ENCODE data around the gene SLC38A7.

The SLC38A7 gene

DNA sequence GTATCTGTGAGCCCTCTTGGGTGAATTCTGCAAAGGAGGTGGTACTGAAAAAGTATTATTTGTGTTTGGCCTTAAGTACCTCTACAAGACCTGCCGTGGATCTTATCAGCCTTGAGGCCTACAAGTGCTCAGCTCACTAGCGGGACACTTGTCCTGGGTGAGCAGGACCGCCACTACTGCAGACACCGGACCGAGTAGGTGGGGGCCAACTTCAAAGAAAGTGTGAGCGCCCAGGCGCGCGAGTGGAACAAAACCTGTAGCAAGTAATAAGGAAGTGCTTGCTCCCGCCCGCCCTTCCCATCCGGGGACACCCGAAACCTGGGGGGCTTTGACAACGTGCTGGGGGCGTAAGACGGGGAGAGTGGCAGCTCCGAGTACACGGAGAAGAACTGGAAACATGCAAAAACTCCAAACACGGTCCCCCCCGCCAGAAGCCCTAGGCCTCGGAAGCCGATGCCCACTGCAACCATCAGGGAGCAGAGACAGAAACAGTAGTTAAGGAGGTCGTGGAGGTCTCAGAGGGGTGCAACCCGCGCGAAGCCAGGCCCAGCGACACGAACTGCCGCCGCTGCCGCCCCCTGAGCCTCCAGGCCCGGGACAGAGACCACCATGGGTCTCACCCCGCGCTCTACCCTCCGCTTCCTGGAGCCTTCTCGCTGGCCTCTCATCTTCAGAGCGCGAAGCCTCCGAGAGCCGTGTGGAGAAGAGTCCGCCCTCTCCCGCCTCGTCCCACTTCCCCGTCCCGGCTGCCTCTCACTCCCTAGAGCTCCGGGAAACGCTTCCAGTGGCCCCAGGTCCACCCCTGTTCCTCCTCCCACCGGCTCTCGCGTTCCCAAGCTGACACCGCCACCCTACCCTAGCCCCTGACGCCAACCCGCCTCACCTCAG is 55.5 kb downstream of the SLC38A7 start:
- Histone ChIP-seq H3K9me3 (ENCODE audit: control insufficient read depth, low read length) (no peaks in the 10 kb centered on the region), H3K4me1 (ENCODE audit: control insufficient read depth, insufficient read depth, low read length) (peaks cover 8% of the 10 kb centered on the region), H3K36me3 (ENCODE audit: control insufficient read depth, insufficient read depth, low read length) (no peaks in the 10 kb centered on the region), H3K9ac (ENCODE audit: low read length) (peak overlapping the region; percentile 99), H3K4me3 (ENCODE audit: low read length) (peak overlapping the region; percentile 98), H3K27me3 (ENCODE audit: control insufficient read depth, insufficient read depth, low read length) (no peaks in the 10 kb centered on the region)

DNA sequence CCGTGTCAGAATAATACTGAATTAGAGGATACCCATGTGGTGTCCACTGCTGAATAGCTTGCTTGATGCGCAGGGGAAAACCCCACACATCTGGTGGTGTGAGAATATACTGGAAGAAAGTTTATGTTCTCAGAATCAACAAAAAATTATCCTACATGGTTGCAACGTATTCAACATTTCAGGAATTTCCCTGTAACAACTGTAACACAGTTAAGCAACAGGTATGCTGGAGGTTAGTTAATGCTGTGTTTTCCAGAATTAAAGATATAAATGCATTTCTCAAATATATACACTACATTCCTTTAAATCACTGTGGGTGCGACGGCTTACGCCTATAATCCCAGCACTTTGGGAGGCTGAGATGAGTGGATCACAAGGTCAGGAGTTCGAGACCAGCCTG is 60.4 kb downstream of the SLC38A7 start:
- Histone ChIP-seq H3K36me3 (ENCODE audit: control insufficient read depth, insufficient read depth, low read length) (no peaks in the 10 kb centered on the region), H3K4me3 (ENCODE audit: low read length) (no peak overlapping the region), H3K9ac (ENCODE audit: low read length) (no peak overlapping the region), H3K4me1 (ENCODE audit: control insufficient read depth, insufficient read depth, low read length) (peaks cover 8% of the 10 kb centered on the region), H3K9me3 (ENCODE audit: control insufficient read depth, low read length) (no peaks in the 10 kb centered on the region), H3K27me3 (ENCODE audit: control insufficient read depth, insufficient read depth, low read length) (no peaks in the 10 kb centered on the region)

DNA sequence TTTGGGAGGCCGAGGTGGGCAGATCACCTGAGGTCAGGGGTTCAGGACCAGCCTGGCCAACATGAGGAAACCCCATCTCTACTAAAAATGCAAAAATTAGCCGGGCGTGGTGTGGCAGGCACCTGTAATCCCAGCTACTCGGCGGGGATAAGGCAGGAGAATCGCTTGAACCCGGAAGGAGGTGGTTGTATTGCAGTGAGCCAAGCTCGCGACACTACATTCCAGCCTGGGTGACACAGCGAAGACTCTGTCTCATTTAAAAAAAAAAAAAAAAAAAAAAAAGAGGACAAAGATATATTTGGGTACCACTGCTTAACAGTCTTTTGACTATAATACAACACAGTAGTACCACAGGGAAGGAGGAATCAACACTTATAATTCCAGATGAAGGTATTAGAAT is 64.2 kb downstream of the SLC38A7 start:
- no peak overlapping the region for H3K9ac ChIP-seq (ENCODE audit: low read length)
- H3K9me3 ChIP-seq (ENCODE audit: control insufficient read depth, low read length) = no peaks in the 10 kb centered on the region
- H3K27me3 ChIP-seq (ENCODE audit: control insufficient read depth, insufficient read depth, low read length) = no peaks in the 10 kb centered on the region
- no peaks in the 10 kb centered on the region for H3K4me1 ChIP-seq (ENCODE audit: control insufficient read depth, insufficient read depth, low read length)
- H3K4me3 ChIP-seq (ENCODE audit: low read length) = no peak overlapping the region
- H3K36me3 ChIP-seq (ENCODE audit: control insufficient read depth, insufficient read depth, low read length) = no peaks in the 10 kb centered on the region

DNA sequence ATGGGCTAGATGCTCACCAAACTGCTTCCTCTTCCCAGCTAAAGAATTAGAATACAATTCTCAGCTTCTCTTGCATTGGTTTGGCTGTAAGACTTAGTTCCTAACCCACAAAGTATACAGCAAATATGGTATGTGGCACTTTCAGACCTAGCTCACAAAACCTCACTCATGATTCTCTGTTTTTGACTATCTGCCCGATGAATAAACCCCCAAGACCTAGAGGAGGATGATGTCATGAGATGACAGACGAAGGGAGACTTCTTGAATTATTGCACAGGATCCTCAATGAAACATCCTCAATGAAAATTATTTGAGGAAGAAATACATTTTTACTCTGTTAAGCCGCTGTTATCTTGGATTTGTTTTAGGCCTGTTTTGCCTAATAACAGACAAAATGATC is 69.3 kb downstream of the SLC38A7 start:
- Histone ChIP-seq H3K9me3 (ENCODE audit: control insufficient read depth, low read length) (no peaks in the 10 kb centered on the region), H3K4me3 (ENCODE audit: low read length) (no peak overlapping the region), H3K36me3 (ENCODE audit: control insufficient read depth, insufficient read depth, low read length) (no peaks in the 10 kb centered on the region), H3K9ac (ENCODE audit: low read length) (no peak overlapping the region), H3K4me1 (ENCODE audit: control insufficient read depth, insufficient read depth, low read length) (no peaks in the 10 kb centered on the region), H3K27me3 (ENCODE audit: control insufficient read depth, insufficient read depth, low read length) (no peaks in the 10 kb centered on the region)

All from mucosa of stomach (tissue), 1 donor.